Measurements from ENCODE around the gene PKHD1. TPM values are rescaled to one million over a fixed set of nuclear protein-coding genes. Genes with fewer than 3 reads are reported as not detected.

The PKHD1 gene
- total RNA-seq, 6 experiments from 2014 or later, result 1.2 to 3.0 (median 2.3) TPM

GRCh38 chr6:51777618-51778017, 309.8 kb downstream of the PKHD1 start:
- H3K4me1 ChIP-seq, result peaks cover 0 to 20% (median 2%) of the 10 kb centered on the region in 4 donors
- 20% methylated on average over 5 of the region's 5 CpGs for WGBS (ENCODE audit: insufficient coverage, low coverage, low lambda C conversion rate, missing lambda C conversion rate)
- TF ChIP-seq CTCF (IDR thresholded peaks at IDR 0.05), result no peak
- no peak for TF ChIP-seq POLR2A (IDR thresholded peaks at IDR 0.05)
- H3K36me3 ChIP-seq, result no peaks in the 10 kb centered on the region
- DNase-seq, result no peak
- H3K27ac ChIP-seq, result peak overlapping the region in 1 of 3 donors; percentile 4
- intact Hi-C loops (cut with DNase I), result no loop called here
- H3K27me3 ChIP-seq, result no peaks in the 10 kb centered on the region
- H3K4me3 ChIP-seq, result no peak overlapping the region
- peak; percentile 45 to 64 (median 56) for ATAC-seq
- H3K9me3 ChIP-seq, result no peaks in the 10 kb centered on the region

- Histone ChIP-seq H3K27ac (no peak overlapping the region), H3K36me3 (no peaks in the 10 kb centered on the region), H3K4me3 (no peak overlapping the region), H3K9me3 (no peaks in the 10 kb centered on the region), H3K27me3 (no peaks in the 10 kb centered on the region), H3K4me1 (peaks cover 0 to 20% (median 2%) of the 10 kb centered on the region in 4 donors)
- intact Hi-C loops (cut with DNase I), result no loop called here
- TF ChIP-seq CTCF (IDR thresholded peaks at IDR 0.05) (no peak), POLR2A (IDR thresholded peaks at IDR 0.05) (no peak)
- ATAC-seq (peak; percentile 53 to 92 (median 76)), DNase-seq (no peak)
Observed at GRCh38 chr6:51775942-51776860, 311.2 kb downstream of the PKHD1 start.

GRCh38 chr6:51768087-51768486, 319.3 kb downstream of the PKHD1 start:
- no peak overlapping the region for H3K4me3 ChIP-seq
- H3K27me3 ChIP-seq, result no peaks in the 10 kb centered on the region
- TF ChIP-seq POLR2A (IDR thresholded peaks at IDR 0.05) (no peak), CTCF (IDR thresholded peaks at IDR 0.05) (no peak)
- DNase-seq, result no peak
- intact Hi-C loops (cut with DNase I), result no loop called here
- H3K27ac ChIP-seq, result no peak overlapping the region
- H3K4me1 ChIP-seq, result peaks cover 0 to 7% (median 0%) of the 10 kb centered on the region in 4 donors
- no peak for ATAC-seq
- H3K9me3 ChIP-seq, result no peaks in the 10 kb centered on the region
- H3K36me3 ChIP-seq, result no peaks in the 10 kb centered on the region

- Histone ChIP-seq H3K27ac (no peak overlapping the region), H3K27me3 (no peaks in the 10 kb centered on the region), H3K4me3 (no peak overlapping the region), H3K4me1 (peaks cover 0 to 7% (median 0%) of the 10 kb centered on the region in 4 donors), H3K36me3 (no peaks in the 10 kb centered on the region), H3K9me3 (no peaks in the 10 kb centered on the region)
- peak in 1 of 3 donors; percentile 48 for DNase-seq
- 83% methylated on average over 1 of the region's 1 CpG for WGBS (ENCODE audit: insufficient coverage, low coverage, low lambda C conversion rate, missing lambda C conversion rate)
- peak; percentile 43 to 83 (median 63) for ATAC-seq
- TF ChIP-seq POLR2A (IDR thresholded peaks at IDR 0.05) (no peak), CTCF (IDR thresholded peaks at IDR 0.05) (no peak)
- intact Hi-C loops (cut with DNase I), result no loop called here
Observed at GRCh38 chr6:51765230-51765629, 322.2 kb downstream of the PKHD1 start.
